Cardiac septum (tissue), 1 donor: ENCODE results near the gene IL2RA. TPM values are rescaled to one million over a fixed set of nuclear protein-coding genes. Genes with fewer than 3 reads are reported as not detected.
"Not testable (repeated sequence)": the region's sequence is repeated elsewhere in the genome, so short reads cannot be mapped to it uniquely, and the experiment has no call there.

ENCODE experiments used
- DNase-seq: peaks from one replicate; pipeline ENCODE4 v3.0.0-alpha.2; 2020; ENCODE audit warnings: low spot score
- intact Hi-C: fragments of 100-400 bp; cut with DNase I; formaldehyde crosslinking; loops from one replicate; pipeline ENCODE4 v1.14.0; 2022
- total RNA-seq: library from RNA; stranded (reverse); fragmentation: NEBNext Ultra II Directional; extraction: Animal tissue kit (Norgen Biotek cat#: 25700); gene quantifications from one replicate; pipeline ENCODE4 v1.2.1, GENCODE V29; 2021
- donor health status: DM: no; HTN: no; CAD: no.

The IL2RA gene
- total RNA-seq, 1 donor from 2014 or later, result 0.73 TPM

DNA sequence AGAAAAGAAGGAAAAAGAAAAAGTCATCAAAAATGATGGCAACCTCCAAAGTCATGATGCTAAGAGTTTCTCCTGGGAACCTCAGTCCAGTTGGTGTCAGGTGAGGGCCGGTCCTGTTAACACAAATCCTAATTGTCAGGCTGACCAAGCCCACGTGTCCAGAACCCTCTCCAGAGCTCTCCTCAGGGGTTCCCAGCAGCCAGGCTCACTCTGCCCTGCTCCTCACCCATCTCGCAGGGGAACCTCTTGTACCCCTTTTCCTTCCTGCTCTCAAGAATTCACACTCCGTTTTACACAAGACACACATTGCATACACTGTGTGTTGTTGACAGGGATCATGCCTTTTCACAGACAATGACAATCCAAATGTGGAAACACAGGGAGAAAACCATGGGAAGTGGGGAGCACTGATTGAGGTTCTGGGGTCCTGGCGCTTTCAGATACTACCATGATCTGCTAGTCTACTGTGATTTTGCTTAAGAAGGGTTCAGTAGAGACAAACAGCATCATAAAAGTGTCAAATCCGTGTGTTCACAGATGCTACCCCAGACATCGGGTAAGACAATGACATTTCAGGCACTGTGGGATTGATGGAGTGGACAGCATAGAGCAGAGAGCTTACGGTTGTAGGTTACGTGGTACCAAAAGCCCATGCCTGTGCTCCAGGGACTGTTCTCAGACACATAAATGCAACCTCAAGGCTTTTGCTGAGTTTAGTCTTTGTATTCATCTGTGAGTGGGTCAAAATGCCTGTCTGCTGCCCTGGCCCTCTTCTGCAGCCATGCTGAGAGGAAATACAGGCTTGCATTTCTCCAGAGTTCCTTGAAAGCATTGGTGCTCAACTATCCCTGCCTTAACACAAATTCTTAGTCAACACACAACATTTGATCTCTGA lies 16.0 kb downstream of the IL2RA start:
- intact Hi-C loops, result no loop called here
- DNase-seq, result peak; percentile 20

- intact Hi-C loops, result no loop called here
- peak; percentile 7 for DNase-seq
Measured at GRCh38 chr10:6045314-6045848, 16.8 kb downstream of the IL2RA start.

DNA sequence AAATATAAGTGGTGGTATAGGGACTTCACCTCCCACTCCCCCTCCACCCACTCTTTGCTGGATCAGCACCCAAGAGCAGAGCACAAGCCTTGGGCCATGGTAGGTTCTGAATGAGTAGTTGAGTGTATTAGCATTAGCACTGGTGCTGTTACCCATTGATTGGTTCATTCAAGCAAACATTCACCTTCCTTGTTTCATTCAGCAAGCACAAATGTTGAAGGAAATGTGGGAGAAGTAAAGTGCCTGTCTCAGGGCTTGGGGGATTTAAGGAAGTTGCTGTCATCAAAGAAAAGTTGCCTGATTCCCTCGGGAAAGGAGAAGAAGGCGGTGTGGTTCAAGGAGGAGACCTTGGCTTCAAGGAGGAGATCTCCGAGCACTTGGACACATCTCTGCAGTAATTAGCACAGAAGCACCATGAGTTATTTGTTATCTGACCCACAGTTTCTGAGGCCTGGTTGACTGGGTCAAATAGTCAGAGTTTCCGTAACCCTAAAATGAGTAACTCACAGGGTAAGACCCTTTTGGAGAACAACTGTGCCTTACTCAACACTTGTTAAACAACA lies 17.3 kb downstream of the IL2RA start:
- peak; percentile 29 for DNase-seq
- intact Hi-C loops, result no loop called here

DNA sequence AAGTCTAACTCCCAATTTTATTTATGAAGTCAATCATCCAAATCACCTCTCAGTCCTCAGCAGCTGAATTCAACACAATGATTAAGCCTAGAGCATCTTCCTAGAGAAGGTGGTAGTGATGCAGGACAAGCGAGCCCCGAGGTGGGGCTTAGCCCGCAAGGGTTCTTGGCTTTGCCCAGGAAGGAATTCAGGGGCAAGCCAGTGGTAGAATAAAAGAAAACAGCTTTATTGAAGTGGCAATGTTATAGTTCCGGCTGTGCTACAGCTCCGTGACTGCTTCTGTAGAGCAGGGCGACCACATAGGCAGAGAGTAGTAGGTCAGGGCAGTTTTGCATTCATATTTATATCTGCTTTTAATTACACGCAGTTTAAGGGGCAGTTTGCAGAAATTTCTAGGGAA lies 18.1 kb downstream of the IL2RA start:
- DNase-seq, result peak; percentile 38
- intact Hi-C loops, result no loop called here

DNA sequence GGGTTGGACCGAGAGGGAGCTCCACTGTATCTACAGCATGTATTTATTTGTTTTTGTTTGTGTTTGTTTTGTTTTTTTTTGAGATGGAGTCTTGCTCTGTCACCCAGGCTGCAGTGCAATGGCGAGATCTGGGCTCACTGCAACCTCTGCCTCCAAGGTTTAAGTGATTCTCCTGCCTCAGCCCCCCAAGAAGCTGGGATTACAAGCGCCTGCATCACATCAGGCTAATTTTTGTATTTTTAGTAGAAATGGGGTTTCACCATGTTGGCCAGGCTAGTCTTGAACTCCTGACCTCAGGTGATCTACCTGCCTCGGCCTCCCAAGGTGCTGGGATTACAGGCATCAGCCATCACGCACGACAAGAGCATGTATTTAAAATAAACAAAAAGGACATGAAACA lies 18.8 kb downstream of the IL2RA start:
- intact Hi-C loops, DNase-seq: not testable (repeated sequence)

GRCh38 chr10:6040205-6040604 lies 22.0 kb downstream of the IL2RA start:
- DNase-seq, result no peak
- intact Hi-C loops, result no loop called here

DNA sequence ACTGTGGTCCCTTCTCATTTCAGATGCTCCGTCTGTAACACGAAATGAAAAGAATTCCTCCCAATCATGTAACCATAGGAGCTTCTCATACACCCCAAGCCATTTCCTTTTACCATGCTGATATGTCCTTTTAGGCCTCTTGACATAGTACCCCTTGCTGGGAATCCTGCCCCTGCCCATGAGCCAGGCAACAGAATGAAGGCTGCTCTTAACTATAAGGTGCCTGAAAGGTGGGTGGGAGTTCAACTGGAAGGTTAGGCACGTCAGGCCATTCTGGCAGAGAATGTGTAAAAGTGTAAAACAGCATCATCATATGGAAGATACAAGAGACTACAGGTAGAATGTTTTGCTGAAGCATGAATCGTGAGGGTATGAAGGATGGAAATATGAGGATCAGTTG lies 22.5 kb downstream of the IL2RA start:
- DNase-seq, result no peak
- intact Hi-C loops, result no loop called here

DNA sequence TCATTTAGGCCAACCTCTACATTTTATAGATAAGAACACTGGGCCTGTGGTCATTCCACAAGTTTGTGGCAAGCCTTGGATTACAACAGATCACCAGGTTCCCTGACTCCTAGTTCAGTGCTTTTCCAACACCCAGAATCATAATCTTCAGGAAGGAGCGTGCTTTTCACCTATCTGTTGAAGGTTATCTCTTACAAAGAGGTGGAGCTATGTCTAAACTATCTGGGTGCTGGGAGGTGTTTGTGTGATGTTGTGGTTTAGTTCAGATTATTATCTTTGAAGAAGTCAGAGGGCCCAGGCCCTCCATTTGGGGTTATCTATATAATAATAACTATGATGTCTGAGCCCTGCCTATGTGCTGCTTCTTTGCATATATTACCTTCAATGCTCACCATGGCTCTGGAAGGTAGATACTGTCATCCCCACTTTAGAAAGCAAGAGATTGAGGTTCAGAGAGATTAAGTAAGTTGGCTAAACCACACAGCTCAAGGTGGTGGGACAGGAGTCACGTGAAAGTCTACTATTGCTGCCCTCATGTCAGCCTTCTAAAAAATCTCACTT lies 24.0 kb downstream of the IL2RA start:
- DNase-seq, result peak; percentile 10
- intact Hi-C loops, result no loop called here

- peak; percentile 10 for DNase-seq
- intact Hi-C loops, result no loop called here
Measured at GRCh38 chr10:6037422-6037821, 24.7 kb downstream of the IL2RA start.

- peak; percentile 53 for DNase-seq
- intact Hi-C loops, result no loop called here
Measured at GRCh38 chr10:6036861-6037321, 25.3 kb downstream of the IL2RA start.

DNA sequence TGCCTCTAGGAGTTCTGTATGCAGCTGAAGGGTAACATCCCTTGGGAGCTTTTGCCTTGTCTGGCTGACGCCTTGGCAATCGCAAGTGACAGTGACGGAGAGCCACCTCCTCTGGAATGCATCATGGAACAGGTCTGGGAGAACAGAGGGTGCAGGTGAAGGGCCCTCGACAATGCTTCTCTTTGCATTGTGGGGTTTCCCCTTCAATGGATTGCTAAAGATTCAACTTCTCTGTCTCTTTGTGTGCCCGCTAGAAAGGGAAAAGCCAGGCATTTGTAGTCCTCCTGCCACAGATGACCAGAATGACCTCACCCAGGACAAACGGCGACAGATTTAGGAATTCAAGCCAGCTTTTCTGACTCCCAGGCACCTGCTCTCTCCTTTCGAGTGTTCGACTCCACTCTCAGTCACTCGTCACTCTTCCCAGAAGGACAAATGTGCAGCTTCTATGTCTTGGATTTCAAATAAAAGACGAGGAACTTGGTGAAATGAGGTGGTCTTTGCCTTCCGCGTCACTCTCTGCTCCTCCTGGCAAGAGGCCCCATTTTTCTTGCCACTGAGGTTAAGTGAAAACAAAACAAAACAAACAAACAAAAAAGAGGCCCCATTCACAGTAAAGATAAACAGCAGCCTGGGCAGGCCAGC lies 26.1 kb downstream of the IL2RA start:
- DNase-seq, result peak; percentile 36
- intact Hi-C loops, result no loop called here

GRCh38 chr10:6035101-6035834 lies 26.9 kb downstream of the IL2RA start:
- peak; percentile 39 for DNase-seq
- intact Hi-C loops, result no loop called here

GRCh38 chr10:6034371-6034770 lies 27.8 kb downstream of the IL2RA start:
- intact Hi-C loops, result no loop called here
- no peak for DNase-seq

DNA sequence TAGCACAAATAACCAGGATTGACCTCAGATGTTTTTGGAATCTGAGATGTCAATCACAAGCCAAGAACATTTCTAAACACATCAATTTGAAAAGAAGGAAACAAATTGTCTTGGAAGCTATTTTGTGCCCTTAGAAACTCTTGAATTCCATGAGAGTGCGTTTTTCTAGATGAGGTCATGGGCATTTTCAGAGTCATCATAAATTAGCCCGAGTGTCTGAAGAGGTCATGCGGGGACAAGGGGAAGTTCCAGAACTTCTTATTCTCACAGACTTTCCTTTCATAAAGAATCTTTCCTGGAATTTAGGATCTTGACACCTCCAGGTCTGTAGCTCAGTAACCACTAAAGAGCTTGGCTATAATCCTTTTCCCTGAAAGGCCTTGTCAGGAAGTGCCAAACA lies 28.2 kb downstream of the IL2RA start:
- no peak for DNase-seq
- intact Hi-C loops, result no loop called here

- intact Hi-C loops, result no loop called here
- DNase-seq, result no peak
Measured at GRCh38 chr10:6030940-6031339, 31.2 kb downstream of the IL2RA start.

GRCh38 chr10:6030217-6030616 lies 31.9 kb downstream of the IL2RA start:
- DNase-seq, result no peak
- intact Hi-C loops, result no loop called here

GRCh38 chr10:6027929-6028328 lies 34.2 kb downstream of the IL2RA start:
- peak; percentile 43 for DNase-seq
- intact Hi-C loops, result no loop called here

DNA sequence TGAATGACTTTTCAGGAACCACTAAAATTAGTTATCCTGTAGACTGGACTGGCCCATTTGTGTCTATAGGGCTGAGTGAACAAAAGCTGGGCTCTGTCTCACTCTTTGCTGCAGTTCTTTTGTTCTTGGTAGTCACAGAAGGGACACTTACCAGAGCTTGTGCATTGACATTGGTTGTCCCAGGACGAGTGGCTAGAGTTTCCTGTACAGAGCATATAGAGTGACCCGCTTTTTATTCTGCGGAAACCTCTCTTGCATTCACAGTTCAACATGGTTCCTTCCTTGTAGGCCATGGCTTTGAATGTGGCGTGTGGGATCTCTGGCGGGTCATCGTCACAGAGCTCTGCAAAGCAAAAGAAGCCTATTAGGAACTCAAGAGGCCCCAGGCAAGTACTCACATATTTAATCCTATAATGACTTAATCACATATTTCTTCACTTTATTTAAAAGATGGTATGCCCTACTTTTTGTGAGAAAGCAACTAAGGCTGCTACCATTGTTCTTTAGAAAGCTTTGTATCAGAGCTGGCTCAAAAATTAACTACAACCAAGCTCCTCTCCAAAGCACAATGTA lies 36.4 kb downstream of the IL2RA start:
- intact Hi-C loops, result no loop called here
- DNase-seq, result no peak

GRCh38 chr10:6024334-6024682 lies 37.9 kb downstream of the IL2RA start:
- intact Hi-C loops, result no loop called here
- DNase-seq, result no peak
